ENCODE results near the gene GNAI1. TPM values are rescaled to one million over a fixed set of nuclear protein-coding genes. Genes with fewer than 3 reads are reported as not detected.

Gene GNAI1
- polyA plus RNA-seq, 2 of the 4 experiments (the other 2 are of a cell fraction) = 46.3 to 96.3 TPM

- WGBS (ENCODE audit: missing lambda C conversion rate) = 88% methylated on average over 1 of the region's 1 CpG
- Histone ChIP-seq H3K9me3 (no peaks in the 10 kb centered on the region), H3K4me2 (no peak overlapping the region), H3K4me1 (peaks cover 23% of the 10 kb centered on the region), H3K4me3 (no peak overlapping the region), H3K27ac (no peak overlapping the region)
- no peak for ATAC-seq
- TF ChIP-seq MAX (IDR thresholded peaks at IDR 0.05) = no peak
- no peak for TF ChIP-seq ELK1 (IDR thresholded peaks at IDR 0.05; ENCODE audit: low read depth, low read length)
- no peak for TF ChIP-seq TP53 (CRISPR knock-in tag; IDR thresholded peaks at IDR 0.05)
- no peak for TF ChIP-seq TFCP2L1 (CRISPR knock-in tag; IDR thresholded peaks at IDR 0.05)
- TF ChIP-seq MYC (IDR thresholded peaks at IDR 0.05; ENCODE audit: borderline replicate concordance, low read length) = no peak
- TF ChIP-seq EHF (CRISPR knock-in tag; IDR thresholded peaks at IDR 0.05) = no peak
- TF ChIP-seq GATA3 (IDR thresholded peaks at IDR 0.05; ENCODE audit: borderline replicate concordance) = no peak
- TF ChIP-seq CHD4 (IDR thresholded peaks at IDR 0.05; ENCODE audit: borderline replicate concordance) = no peak
- DNase-seq (ENCODE audit: low read depth in 1 of 2, low spot score in 1 of 2) = no peak
- CTCF ChIA-PET = interaction anchor here (0.9 kb wide), 1 partner anchor 13 kb away, joined by 3 read pairs; no protein-coding TSS in a partner anchor
- FAIRE-seq = no peak
- POLR2A ChIA-PET = no interaction called here
Observed at GRCh38 chr7:80224415-80224814, 89.8 kb downstream of the GNAI1 start.

- FAIRE-seq (no peak), ATAC-seq (no peak), DNase-seq (ENCODE audit: low read depth in 1 of 2, low spot score in 1 of 2) (no peak)
- no peak overlapping the region for H3K4me3 ChIP-seq
- H3K4me2 ChIP-seq = no peak overlapping the region
- TF ChIP-seq NR3C1 (IDR thresholded peaks at IDR 0.05) (no peak), SMC3 (IDR thresholded peaks at IDR 0.05) (no peak), HMGXB4 (CRISPR knock-in tag; IDR thresholded peaks at IDR 0.05; ENCODE audit: borderline replicate concordance) (no peak), GATA3 (IDR thresholded peaks at IDR 0.05; ENCODE audit: borderline replicate concordance) (no peak), EHF (CRISPR knock-in tag; IDR thresholded peaks at IDR 0.05) (no peak), JUN (IDR thresholded peaks at IDR 0.05) (no peak), CBX2 (IDR thresholded peaks at IDR 0.05; ENCODE audit: borderline replicate concordance, low read depth) (no peak), HES2 (IDR thresholded peaks at IDR 0.05) (no peak), RFX5 (IDR thresholded peaks at IDR 0.05) (no peak), MAFK (IDR thresholded peaks at IDR 0.05; ENCODE audit: partially characterized antibody) (no peak)
- CTCF ChIA-PET = interaction anchor here (0.9 kb wide), 1 partner anchor 14 kb away, joined by 3 read pairs; no protein-coding TSS in a partner anchor
- no peak overlapping the region for H3K27ac ChIP-seq
- POLR2A ChIA-PET = no interaction called here
- H3K9me3 ChIP-seq = no peaks in the 10 kb centered on the region
- peaks cover 16% of the 10 kb centered on the region for H3K4me1 ChIP-seq
Observed at GRCh38 chr7:80225361-80225760, 90.7 kb downstream of the GNAI1 start.

GRCh38 chr7:80226629-80227028, 92.0 kb downstream of the GNAI1 start:
- Histone ChIP-seq H3K9me3 (no peaks in the 10 kb centered on the region), H3K4me3 (no peak overlapping the region), H3K4me1 (peaks cover 9% of the 10 kb centered on the region), H3K4me2 (no peak overlapping the region), H3K27ac (no peak overlapping the region)
- 72% methylated on average over 4 of the region's 4 CpGs for WGBS (ENCODE audit: missing lambda C conversion rate)
- DNase-seq (ENCODE audit: low read depth in 1 of 2, low spot score in 1 of 2) (no peak), ATAC-seq (no peak), FAIRE-seq (no peak)
- ChIA-PET CTCF (interaction anchor here (0.6 to 1.0 kb wide), 2 partner anchors 92 to 1876 kb away, joined by 3 to 8 read pairs; no protein-coding TSS in a partner anchor), POLR2A (no interaction called here)
- no peak for TF ChIP-seq MAX (IDR thresholded peaks at IDR 0.05)

GRCh38 chr7:80230327-80230726, 95.7 kb downstream of the GNAI1 start:
- H3K9me3 ChIP-seq = no peaks in the 10 kb centered on the region
- ChIA-PET POLR2A (no interaction called here), CTCF (interaction anchor here (1.2 kb wide), 1 partner anchor 98 kb away, joined by 3 read pairs; no protein-coding TSS in a partner anchor)
- no peak for DNase-seq (ENCODE audit: low read depth in 1 of 2, low spot score in 1 of 2)
- no peak for FAIRE-seq
- no peaks in the 10 kb centered on the region for H3K4me1 ChIP-seq
- no peak overlapping the region for H3K4me3 ChIP-seq
- ATAC-seq = no peak
- H3K27ac ChIP-seq = no peak overlapping the region
- H3K4me2 ChIP-seq = no peak overlapping the region
- WGBS (ENCODE audit: missing lambda C conversion rate) = 97% methylated on average over 2 of the region's 2 CpGs
- TF ChIP-seq NPAS2 (CRISPR knock-in tag; IDR thresholded peaks at IDR 0.05; ENCODE audit: borderline replicate concordance) = no peak
- no peak for TF ChIP-seq FOXS1 (CRISPR knock-in tag; IDR thresholded peaks at IDR 0.05)
- TF ChIP-seq CEBPB (IDR thresholded peaks at IDR 0.05) = no peak
- TF ChIP-seq RCOR1 (IDR thresholded peaks at IDR 0.05; ENCODE audit: low read depth, low read length) = no peak
- TF ChIP-seq E2F6 (IDR thresholded peaks at IDR 0.05; ENCODE audit: borderline replicate concordance, low read depth) = no peak
- no peak for TF ChIP-seq NR3C1 (IDR thresholded peaks at IDR 0.05)
- TF ChIP-seq ATOH8 (CRISPR knock-in tag; IDR thresholded peaks at IDR 0.05; ENCODE audit: low read depth) = no peak

Measured in A549 (cell line).